Mononuclear cell (primary cell): ENCODE data around the gene CRACR2B. TPM values are rescaled to one million over a fixed set of nuclear protein-coding genes. Genes with fewer than 3 reads are reported as not detected.

Experiments used
- H3K27me3 ChIP-seq: 2 replicates; pipeline ENCODE4 v1.6.0; 2011; ENCODE audit warnings: low read length, control low read depth; ENCODE audit not compliant: insufficient read depth
- H3K4me1 ChIP-seq: 2 replicates; pipeline ENCODE4 v1.5.1; 2011; ENCODE audit warnings: mild to moderate bottlenecking, low read length, control low read depth; ENCODE audit not compliant: insufficient read depth
- H3K4me3 ChIP-seq: 2 replicates; pipeline ENCODE4 v1.5.1; 2011; ENCODE audit warnings: mild to moderate bottlenecking, low read length, moderate library complexity
- H3K9me3 ChIP-seq: 2 replicates; pipeline ENCODE4 v1.5.1; 2011; ENCODE audit warnings: low read depth, mild to moderate bottlenecking, control low read depth, low read length
- total RNA-seq: library from RNA; depleted of rRNA; stranded (reverse); fragments of >200 nt; gene quantifications from one replicate; pipeline ENCODE4 v1.2.3, GENCODE V29; 2012

The CRACR2B gene
- total RNA-seq, 1 donor = 0.84 TPM

DNA sequence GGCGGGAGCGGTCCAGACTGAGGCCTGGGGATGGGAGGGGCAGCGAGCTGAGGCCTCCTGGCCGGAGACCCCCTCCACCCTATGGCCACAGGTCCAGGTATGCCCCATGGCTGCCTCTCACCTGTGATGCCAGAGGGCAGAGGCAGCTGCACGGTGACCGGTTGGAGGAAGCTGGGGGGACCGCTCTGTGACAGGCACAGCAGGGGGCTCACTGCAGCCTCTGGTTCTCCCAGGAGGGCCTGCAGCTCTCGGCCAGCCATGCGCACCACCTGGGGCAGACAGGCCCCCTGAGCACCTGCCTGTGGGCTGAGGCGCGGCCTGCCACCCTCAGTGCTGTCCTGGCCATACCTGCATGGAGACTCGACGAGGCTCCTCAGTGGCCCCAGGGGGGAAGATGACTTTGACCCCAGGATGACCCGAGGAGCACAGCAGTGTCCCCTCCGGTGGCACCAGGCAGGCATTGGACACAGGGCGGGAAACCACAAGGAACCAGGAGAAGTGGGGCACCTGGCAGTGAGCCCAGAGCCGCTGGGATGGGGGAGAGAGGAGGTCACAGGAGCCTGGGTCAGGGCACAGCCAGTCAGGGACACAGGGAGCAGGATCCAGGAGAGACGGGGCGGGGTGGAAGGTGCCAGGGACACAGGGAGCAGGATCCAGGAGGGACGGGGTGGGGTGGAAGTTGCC is 26.5 kb upstream of the CRACR2B start:
- Histone ChIP-seq H3K4me1 (peaks cover 39% of the 10 kb centered on the region), H3K4me3 (no peak overlapping the region), H3K9me3 (no peaks in the 10 kb centered on the region), H3K27me3 (no peaks in the 10 kb centered on the region)

DNA sequence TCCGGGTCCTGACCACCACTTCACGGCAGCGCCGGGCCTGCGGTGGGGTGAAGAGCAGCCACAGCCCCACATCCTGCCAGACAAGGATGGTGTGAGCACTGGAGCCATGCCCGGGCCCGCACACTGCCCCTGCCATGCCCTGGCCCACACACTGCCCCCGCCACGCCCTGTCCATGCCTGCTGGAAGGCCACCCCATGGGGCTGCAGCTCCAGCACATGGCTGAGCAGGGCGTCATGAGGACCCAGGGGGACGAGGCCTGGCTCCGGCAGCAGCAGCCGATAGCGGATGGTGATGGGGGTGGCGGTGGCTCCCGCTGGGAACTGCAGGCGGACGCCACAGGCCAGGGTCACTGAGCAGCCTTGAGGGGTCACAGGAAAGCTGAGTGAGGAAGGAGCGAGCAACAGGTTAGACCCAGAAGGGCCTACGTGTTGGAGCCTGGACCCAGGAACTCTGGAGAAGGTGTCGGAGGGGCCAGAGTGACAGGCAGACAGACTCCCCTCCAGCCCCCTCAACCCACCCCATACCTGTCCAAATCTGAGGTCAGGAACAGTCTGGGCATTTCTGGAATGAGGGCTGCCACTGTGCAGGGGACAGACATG is 25.6 kb upstream of the CRACR2B start:
- Histone ChIP-seq H3K27me3 (no peaks in the 10 kb centered on the region), H3K4me3 (no peak overlapping the region), H3K9me3 (no peaks in the 10 kb centered on the region), H3K4me1 (peaks cover 30% of the 10 kb centered on the region)

DNA sequence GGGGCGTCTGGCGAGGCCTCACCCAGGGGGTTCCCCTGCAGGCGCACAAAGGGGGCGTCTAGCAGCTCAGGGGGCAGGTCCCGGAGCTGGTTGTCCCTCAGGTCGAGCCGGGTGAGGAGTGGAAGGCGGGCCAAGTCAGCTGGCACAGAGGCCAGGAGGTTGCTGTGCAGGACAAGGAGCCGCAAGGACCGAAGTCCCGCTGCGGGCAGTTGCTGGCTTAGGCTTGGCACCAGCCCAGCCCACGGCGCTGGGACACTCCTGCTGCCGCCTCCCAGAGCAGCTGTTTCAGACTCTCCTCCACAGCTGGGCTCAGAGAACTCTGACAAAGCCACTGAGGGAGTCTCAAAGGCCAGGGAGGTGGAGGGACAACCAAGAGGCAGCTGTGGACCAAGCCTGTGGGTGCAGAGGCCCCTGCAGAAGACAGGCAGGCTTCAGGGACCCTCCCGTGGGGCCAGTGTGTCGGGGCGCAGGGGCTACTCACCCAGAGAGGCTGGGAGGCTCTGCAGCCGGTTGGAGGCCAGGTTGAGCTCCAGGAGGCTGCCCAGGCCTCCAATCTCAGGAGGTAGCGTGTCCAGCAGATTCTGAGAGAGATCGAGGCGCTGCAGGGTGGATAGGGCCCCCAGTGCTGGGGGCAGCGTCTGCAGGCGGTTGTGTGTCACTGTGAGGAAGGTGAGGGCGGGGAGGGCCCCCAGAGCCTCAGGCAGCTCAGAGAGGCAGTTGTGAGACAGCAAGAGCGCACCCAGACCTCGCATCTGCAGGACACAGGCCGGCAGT is 24.8 kb upstream of the CRACR2B start:
- Histone ChIP-seq H3K27me3 (no peaks in the 10 kb centered on the region), H3K4me1 (peaks cover 26% of the 10 kb centered on the region), H3K4me3 (no peak overlapping the region), H3K9me3 (no peaks in the 10 kb centered on the region)

DNA sequence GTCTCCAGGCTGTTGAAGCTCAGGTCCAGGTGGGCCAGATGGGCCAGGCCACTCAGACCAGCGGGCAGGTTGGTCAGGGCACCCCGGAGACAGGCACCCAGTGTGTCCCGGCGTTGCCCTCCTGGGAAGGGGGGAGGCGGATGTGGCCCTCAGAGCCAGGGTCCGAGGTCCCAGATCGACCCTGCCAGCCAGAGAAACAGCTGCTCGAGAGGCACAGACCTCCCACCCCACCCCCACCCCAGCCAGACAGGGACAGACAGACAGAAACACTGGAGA is 24.3 kb upstream of the CRACR2B start:
- Histone ChIP-seq H3K9me3 (no peaks in the 10 kb centered on the region), H3K4me3 (no peak overlapping the region), H3K4me1 (peaks cover 28% of the 10 kb centered on the region), H3K27me3 (no peaks in the 10 kb centered on the region)

DNA sequence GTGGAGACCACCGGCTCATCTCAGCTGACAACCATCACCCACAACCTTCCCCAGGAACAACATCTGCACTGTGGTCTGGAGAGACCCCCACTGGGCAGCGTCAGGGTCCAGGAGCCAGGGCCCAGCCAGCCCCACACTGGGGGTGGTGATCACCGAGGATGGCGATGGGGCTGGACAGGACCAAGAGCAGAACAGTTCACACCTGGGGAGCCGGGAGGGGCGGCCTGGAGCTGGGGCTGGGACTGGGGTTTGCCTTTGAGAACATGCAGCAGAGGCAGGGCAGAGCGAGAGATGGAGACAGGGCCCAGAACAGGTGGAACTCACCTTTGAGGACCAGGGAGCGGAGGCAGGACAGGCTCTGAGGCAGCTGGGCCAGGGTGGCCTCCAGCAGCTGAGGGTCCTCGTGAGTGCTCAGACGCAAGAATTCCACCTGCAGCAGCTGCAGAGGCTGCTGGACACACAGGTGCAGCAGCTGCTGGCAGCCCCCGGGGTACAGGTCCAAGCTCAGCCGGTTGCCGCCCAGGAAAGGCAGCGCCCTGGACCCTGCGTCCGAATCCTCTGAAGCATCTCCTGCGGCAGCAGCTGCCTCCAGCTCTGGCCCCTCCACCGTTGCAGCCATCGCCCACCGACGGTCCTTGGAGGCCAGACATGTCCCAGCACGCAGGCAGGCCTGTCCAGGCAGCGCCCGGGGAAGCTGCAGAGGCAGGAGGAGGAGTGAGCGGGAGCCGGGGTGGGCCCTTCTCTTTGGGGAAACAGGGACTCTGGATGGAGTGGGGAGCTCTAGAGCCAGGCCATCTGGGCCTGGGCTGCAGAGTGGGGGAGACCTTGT is 23.7 kb upstream of the CRACR2B start:
- no peaks in the 10 kb centered on the region for H3K9me3 ChIP-seq
- peaks cover 29% of the 10 kb centered on the region for H3K4me1 ChIP-seq
- H3K4me3 ChIP-seq = peak overlapping the region; percentile 41
- no peaks in the 10 kb centered on the region for H3K27me3 ChIP-seq

DNA sequence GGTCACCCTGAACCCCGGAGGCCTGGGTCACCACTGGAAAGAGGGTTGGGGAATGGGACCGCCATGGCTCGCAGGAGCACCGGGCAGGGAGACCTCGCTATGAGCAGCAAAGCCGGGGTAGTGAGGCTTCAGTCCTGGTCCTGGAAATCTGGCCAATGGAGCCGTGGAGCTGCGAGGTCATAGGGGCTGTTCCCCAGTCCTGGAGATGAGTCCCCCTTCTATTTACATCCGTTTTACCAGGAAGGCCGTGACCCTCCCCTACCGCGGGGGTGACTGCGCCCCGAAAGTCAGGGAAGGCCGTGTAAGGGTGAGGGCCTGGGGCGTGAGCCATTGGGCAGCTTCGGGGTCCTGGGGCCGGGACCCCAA is 23.1 kb upstream of the CRACR2B start:
- peaks cover 29% of the 10 kb centered on the region for H3K4me1 ChIP-seq
- H3K9me3 ChIP-seq = no peaks in the 10 kb centered on the region
- no peaks in the 10 kb centered on the region for H3K27me3 ChIP-seq
- H3K4me3 ChIP-seq = peak overlapping the region; percentile 41

DNA sequence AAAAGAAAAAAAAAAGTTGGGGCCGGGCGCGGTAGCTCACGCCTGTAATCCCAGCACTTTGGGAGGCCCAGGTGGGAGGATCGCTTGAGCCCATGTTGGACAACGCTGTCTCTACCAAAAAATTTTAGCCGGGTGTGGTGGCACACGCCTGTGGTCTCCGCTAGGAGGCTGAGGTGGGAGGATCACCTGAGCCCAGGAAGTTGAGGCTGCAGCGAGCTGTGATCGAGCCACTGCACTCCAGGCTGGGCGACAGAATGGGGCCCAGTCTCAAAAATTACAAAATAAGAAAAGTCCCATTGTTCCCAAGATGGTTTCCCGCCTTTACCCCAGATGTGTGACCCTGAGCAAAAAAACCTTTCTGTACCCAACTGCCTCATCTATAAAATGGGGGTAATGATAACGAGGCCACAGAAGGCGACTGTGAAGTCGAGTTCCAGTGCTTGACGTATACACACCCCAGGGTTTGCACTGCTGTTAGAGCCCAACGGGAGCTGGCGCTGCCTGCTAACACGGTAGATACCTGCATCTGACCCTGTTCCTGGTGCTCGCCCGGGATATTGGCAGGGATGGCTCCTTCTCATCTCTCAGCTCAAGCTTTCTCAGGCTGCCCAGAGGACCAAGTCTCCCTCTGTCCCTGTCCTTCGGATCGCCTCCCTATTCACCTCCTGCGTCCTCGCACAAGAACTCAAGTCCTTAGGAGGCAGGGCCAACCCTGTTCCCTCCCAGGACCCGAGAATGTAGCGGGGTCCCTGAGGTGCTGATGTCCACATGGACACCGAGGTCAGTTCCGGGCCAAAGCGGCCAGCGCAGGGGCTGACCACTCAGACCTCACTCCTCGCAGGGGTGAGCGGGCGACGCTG is 19.1 kb upstream of the CRACR2B start:
- Histone ChIP-seq H3K9me3 (no peaks in the 10 kb centered on the region), H3K27me3 (no peaks in the 10 kb centered on the region), H3K4me1 (peaks cover 46% of the 10 kb centered on the region), H3K4me3 (peak overlapping the region; percentile 87)

DNA sequence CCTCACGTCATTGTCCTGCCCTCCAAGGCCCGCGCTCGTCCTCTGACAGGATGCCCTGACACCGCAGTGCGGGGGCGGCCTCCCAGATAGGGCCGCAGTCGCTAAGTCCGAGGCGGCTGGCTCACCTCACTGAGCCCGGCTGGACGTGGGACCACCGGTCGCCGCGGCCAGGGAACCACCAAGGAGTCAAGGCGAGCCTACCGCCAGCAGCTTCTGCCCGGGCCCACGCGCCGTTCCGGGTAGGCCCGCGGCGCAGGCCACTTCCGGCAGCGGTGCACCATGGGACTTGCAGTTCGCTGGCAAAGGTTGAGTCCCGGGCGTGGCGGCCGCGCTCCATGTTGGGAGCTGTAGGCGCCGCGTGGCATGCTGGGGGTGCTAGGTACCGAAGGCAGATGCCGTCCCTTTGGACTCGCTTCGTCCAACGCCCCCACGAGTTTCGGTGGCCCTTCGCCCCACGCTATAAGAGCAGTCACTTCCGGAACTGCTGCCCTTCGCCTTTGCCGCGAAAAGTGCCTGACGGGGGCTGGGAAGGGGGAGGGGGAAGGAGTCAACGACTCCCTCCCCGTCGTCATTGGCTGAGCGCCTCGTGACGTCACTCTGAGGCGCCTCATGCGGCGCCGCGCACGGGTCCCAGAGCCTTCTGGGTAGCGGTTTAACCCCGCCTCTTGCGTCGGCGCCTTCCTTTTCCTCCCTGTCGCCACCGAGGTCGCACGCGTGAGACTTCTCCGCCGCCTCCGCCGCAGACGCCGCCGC is 18.3 kb upstream of the CRACR2B start, which contains the start of gene RPLP2:
RPLP2 (plus strand) TSS at position 681 of the 753 bp plus-strand sequence. CDS start 268 bp downstream, outside the sequence.
- H3K4me3 ChIP-seq = peak within 1 kb of the TSS; percentile 87
- no peaks in the 10 kb centered on the region for H3K9me3 ChIP-seq
- no peaks in the 10 kb centered on the region for H3K27me3 ChIP-seq
- peaks cover 38% of the 10 kb centered on the region for H3K4me1 ChIP-seq

DNA sequence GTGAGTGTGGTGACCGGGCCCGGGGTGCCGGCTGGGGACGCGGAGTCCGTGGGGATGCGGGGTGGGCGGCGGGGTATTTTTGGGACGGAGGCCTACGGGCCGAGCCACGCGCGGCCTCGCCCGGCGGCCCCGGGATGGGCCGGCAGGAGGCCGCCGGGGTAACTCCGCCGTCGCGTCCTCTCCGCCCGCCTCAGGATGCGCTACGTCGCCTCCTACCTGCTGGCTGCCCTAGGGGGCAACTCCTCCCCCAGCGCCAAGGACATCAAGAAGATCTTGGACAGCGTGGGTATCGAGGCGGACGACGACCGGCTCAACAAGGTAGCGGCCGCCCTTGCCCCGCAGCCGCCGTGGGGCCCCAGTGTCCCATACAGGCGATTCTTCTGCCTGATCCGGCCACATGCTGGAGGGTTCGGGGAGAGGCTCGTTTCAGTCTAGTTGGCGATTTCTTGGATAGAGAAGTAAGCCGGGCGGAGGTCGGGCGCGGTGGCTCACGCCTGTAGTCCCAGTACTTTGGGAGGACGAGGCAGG is 17.6 kb upstream of the CRACR2B start:
- Histone ChIP-seq H3K4me3 (peak overlapping the region; percentile 87), H3K4me1 (peaks cover 34% of the 10 kb centered on the region), H3K9me3 (no peaks in the 10 kb centered on the region)

DNA sequence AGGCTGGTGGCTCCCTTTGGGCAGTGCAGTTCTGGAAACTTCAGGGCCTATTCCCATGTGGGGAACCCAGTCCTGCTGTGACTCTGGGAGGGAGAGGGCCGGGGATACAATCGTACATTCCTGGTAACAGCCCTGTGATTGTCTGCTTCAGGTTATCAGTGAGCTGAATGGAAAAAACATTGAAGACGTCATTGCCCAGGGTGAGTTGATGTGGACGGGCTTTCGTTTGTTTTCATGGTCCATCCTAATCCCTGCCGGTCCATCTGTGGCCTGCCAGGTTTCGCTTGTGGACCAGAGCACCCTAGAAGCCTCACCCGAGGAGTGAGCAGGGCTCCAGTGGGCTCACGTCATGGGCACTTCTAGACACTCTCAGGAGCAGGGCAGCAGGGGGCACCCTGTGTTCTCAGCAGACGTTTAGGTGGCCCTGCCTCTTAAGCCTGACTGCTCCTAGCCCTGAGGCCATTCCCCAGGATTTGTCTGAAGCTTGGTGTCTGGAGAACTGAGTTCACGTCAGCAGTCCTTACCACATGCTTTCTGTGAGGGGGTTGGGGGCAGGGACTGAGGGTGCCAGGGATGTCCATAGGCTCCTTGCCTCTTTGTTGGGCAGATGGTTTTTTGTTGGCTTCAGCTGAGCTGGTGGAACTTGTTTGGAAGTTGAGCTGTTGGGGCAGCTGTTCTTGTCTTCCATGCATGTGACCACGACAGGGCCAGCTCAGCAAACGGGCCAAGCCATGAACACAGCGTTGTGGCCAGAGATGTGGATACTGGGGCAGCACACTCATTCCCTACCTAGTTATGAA is 16.1 kb upstream of the CRACR2B start:
- no peaks in the 10 kb centered on the region for H3K27me3 ChIP-seq
- H3K4me1 ChIP-seq = peaks cover 30% of the 10 kb centered on the region
- H3K9me3 ChIP-seq = no peaks in the 10 kb centered on the region
- H3K4me3 ChIP-seq = no peak overlapping the region

More for the DNA sequence above, 17.6 kb upstream of the CRACR2B start:
- no peaks in the 10 kb centered on the region for H3K27me3 ChIP-seq

DNA sequence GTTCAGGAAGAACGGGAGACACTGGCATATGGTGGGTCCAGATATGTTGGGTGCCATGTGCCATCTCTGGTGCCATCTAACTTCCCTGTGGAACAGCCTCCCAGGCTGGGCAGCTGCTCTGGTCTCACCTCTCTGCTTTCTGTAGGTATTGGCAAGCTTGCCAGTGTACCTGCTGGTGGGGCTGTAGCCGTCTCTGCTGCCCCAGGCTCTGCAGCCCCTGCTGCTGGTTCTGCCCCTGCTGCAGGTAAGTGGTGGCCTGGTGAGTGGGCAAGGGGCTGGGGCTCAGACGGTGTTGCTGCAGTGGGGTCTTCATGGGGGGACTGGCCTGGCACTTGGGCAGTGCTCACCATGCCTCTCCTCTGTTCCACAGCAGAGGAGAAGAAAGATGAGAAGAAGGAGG is 15.3 kb upstream of the CRACR2B start:
- Histone ChIP-seq H3K4me3 (no peak overlapping the region), H3K27me3 (no peaks in the 10 kb centered on the region), H3K9me3 (no peaks in the 10 kb centered on the region), H3K4me1 (peaks cover 30% of the 10 kb centered on the region)

DNA sequence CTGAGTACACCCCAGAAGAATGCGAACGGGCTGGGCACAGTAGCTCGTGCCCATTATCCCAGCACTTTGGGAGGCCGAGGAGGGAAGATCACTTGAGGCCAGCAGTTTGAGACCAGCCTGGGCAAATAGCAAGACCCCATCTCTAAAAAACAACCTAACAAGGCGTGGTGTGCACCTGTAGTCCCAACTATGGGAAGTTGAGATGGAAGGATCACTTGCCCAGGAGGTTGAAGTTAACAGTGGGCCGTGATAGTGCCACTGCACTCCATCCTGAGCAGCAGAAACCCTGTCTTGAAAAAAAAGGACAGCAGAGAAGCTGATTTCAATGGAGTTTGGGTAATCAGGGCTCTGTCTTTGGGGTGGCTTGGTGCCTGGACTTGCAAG is 14.7 kb upstream of the CRACR2B start:
- Histone ChIP-seq H3K27me3 (no peaks in the 10 kb centered on the region), H3K4me1 (peaks cover 29% of the 10 kb centered on the region), H3K9me3 (no peaks in the 10 kb centered on the region), H3K4me3 (no peak overlapping the region)
